GM04503 (cell line): ENCODE measurements around the gene PAN3.

Source experiments
- DNase-seq: peaks from one replicate; pipeline ENCODE4 v3.0.0-alpha.2; 2012; ENCODE audit warnings: low read depth

Gene PAN3

DNA sequence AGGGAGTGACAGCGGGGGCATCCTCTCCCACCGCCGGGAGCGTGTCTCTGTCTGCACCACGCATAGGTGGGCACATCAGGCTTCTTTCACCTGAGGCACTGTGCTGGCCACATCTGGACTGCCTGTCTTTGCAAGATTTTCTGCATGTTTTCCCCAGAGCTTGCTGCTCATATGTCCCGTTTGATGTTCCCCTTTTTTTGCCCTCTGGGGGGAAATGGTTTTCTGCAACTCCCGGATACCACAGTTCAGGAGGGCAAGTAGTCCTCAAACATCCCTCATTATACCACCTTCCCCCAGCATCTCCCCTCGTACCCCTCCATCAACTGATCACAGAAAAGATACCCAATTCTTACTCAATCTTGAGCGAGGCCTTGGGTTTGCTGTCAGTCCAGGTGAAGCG, 168.0 kb downstream of the PAN3 start:
- DNase-seq = no peak

DNA sequence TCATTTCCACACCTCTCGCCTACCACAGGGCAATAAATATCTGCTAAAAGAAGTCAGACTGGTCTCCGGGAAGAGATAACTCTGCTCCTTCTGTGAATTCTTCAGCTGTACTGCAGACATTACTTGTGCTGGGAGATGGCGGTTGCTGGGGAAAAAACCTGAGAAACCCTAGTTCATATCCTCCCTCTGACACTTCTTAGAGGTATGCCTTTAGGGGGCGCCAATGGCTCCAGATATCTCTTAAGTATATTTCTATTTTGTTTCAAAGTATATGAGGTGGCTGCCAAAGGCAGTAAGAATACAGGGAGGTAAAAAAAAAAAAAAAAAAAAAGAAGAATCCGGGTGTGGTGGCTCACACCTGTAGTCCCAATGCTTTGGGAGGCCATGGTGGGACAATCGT, 175.2 kb downstream of the PAN3 start:
- DNase-seq = no peak

DNA sequence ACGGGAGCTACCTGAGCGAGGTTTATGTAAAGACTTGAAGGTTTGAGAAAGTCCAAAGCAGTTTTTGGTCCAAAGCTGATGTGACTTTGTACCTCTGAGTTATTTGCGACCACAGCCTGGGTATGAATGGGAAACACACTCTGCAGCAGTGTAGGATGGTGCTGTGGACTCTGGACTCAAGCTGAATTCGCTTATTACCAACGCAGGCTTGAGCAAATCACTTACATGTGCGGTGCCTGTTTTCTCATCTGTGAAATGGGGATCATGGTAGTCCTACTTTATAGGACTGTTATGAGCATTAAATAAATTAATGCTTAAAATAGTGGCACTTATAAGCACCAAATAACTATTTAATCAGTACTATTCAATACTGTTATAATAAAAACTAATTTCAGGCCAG, 176.5 kb downstream of the PAN3 start:
- DNase-seq = no peak

DNA sequence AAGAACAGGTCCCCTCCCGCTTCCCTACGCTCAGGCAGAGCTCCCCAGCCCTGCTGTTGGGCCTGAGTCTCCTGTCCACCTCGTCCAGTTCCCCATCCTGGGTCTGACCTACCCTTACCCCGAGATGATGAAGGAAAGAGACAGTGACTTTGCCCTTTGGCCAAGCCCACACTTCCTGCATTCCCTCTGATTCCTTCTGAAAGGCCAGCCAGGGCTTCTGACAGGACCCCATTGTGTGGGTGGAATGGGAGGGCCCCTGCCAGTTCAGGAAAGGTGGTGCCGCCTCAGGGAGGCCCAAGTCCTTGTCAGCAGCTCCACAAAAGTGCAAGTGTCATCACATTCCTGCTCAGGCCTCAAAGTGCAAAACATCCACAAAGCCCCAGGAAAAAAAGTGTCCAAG, 177.8 kb downstream of the PAN3 start:
- no peak for DNase-seq

DNA sequence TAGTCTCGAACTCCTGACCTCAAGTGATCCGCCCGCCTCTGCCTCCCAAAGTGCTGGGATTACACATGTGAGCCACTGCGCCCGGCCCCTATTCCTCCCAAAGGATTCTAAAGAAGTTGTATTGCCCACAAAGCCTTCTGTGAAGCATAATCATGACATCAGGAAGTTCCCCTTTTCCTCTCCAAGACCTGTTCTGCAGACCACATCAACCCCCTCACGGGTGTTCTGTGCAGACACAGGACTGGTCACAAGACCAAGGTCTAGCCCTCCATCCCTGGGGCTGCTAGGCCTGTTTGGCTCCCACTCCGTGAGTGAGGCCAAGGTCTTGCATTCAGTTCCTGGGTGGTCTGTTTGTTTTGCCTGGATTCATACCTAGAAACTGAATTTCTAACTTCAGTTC, 178.5 kb downstream of the PAN3 start:
- DNase-seq = no peak

DNA sequence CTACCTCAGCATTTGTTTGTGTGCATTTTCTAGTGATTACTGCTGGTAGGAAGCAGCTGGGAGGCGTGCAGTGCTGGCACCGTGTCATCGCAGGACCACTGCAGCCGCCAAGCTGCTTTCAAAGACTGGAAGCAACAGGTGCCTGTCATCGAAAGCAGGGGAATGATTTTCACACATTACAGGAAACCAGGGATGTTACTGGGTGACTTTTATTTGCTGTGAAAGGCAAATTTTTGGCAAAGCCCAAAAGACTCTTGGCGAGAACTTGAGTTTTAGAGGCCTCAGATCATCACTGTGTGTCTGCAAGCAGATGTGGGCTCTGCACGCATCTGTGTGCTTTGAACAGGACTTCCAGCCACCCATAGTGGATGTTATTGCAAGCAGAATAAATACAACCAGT, 180.2 kb downstream of the PAN3 start:
- no peak for DNase-seq

DNA sequence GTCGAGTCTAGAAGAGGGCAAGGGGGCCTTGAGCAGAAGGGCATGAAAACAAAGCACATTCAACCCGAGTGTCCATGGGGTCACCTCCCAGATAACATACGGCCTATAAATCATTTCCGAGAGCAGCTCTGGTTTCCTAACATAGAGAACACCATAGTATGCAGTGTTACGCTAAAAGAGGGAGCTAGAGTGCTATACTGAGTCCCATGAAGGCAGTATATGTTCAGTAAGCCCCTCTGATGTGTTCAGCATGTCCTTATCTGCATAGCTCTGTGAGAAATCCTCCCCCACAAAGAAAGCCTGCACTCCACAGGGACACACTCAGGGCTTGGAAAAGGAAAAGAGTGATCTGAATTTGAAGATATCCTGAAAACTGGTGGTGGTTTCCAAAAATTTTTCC, 181.2 kb downstream of the PAN3 start:
- no peak for DNase-seq

DNA sequence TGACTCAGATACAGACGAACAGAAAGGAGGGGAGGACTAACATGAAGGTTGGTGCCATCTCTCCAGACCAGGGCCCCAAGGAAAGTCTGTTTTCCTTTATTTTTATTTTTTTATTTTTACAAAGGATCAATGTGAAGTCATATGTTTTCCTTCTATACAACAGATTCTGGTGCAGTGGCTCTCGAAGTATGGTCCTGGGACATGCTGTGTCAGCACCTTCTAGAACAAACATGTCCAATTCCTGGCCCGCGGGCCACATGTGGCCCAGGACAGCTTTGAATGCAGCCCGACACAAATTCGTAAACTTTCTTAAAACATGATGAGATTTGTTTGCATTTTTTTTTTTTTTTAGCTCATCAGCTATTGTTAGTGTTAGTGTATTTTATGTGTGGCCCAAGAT, 181.9 kb downstream of the PAN3 start:
- no peak for DNase-seq

DNA sequence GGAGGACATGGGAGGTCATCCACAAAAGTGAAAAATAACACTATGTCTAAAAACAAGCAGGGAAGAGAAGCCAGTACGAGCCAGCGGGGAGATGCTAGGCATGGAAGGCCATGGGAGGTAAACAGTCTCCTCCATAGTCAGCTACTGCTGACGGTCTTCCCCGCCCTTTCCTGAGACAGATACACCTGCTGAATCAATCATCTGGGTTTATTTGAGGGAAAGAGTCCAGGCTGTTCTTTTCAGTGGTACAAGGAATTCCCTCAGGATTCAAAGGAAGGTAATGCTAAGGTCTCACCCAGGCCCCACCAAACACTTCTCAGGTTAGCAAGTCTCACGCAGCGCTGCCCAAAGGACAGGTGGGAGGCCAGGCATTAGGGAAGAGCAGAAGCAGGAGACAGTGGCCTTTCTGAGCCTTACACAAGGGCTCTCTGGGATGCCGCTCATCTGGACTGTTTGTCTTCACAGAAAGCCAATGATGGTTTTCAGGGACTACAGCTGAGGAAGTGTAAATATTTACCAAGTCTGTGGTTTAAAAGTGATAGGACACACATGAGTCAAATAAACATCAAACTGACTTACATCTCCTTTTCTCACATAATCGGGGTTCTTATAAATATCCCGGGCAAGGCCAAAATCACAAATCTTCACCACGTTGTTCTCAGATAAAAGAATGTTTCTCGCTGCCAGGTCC, 182.7 kb downstream of the PAN3 start:
- no peak for DNase-seq

DNA sequence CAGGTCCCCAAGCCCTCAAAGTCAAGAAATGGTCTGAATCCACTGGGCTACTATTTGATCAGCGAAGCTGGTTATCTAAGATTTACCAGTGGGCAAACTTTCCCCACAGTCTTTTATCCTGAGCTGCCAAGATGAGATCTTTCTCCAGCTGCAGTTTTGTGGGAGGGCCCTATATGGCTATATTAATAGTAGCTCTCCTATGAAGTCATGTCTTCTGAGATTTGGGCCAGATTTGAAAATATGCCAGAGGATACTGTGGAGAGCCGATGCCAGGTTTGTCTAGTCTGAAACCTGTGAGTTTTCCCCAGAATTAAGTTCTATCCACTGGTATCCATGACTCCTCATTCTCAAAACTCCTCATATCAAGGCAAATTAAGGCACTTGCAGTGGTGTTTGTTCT, 183.4 kb downstream of the PAN3 start:
- no peak for DNase-seq

DNA sequence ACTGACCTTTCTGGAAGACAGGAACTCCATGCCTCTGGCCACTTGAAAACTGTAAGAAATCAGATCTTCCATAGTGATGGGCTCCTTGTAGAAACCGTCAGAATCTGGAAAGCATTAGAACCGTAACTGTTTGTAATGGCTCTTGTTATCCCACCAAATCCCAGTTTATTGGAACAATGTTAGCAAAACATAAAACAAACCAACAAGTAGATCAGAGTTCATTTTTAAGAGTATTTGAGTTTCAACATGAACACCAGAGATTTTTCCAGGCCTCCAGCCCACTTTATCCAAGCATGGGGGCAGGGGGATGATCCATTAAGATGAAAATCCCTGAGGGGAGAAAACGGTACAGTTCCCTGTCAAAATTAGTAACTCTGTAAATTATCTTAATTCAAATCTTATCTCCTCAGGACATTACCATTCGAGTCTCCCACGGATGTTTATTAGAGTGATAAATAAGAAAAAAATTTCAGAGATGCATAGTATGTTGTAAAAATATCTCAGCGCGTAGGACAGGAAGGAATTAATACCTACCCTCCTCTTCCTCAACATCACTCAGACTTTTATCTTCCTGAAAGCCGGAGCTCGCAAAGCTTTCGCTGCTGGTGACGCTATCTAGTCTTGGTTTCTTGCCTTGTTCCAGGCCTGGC, 184.0 kb downstream of the PAN3 start:
- no peak for DNase-seq

DNA sequence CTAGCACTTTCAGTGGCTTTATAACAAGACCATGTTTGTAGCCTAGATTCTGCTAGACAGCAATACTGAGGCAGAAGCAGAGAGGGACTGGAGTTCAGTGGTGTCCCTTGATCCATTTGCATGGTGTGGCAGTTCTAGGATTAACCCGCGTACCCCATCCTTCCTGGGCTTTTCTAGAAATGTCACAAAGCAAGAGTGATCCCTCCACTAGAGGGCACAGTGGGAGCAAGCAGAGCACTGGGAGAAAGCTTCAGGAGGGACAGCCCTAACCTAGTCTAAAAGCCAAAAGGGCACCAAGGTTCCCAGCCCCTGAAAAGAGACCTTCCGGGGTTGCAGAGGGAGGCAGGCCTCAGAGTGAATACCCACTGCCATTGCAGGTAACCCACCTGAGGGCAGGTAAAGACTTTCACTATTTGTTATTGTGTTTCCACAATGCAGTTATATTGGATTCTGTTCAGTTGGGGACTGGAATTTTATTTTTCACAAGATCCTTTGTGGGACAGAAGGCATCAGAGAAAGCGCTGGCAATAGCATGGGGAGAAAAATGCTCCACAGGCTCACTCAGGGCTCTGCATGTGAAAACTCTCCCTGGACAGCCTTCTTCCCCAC, 185.9 kb downstream of the PAN3 start:
- DNase-seq = no peak

DNA sequence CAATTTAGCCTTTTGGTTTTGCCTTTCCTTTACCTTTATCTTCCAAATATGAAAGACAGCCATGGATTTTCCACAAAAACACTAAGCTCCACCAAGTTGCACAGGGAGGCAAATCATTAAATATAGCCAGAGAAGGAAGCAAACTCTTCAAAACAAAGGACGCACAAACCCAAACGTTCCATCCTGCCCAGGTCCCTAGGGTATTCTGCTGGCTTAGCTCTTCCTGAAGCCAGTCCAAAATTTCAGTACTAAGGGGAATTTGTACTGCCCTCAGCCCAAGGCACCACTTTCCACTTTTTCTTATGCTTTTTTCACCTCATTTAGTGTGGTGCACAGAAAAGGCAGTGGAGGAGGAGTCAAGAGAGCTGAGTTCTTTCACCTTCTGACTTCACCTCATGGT, 186.7 kb downstream of the PAN3 start:
- no peak for DNase-seq

DNA sequence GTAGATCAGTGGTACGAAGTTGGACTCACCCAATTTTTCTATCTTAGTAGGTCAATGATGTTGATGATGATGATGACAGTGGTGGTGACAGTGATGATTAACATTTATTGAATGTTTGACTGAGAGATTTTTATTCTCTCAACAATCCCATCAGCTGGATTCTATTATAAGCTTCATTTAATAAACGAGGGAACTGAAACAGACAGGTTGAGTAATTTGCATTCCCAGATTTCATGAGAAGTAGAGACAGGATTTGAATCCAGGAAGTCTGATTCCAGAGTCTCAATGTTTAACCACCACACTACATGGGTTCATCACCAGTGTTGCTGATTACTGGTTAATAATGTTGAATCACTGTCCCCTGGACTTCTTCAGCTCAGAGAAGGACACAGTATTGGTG, 187.7 kb downstream of the PAN3 start:
- DNase-seq = no peak

DNA sequence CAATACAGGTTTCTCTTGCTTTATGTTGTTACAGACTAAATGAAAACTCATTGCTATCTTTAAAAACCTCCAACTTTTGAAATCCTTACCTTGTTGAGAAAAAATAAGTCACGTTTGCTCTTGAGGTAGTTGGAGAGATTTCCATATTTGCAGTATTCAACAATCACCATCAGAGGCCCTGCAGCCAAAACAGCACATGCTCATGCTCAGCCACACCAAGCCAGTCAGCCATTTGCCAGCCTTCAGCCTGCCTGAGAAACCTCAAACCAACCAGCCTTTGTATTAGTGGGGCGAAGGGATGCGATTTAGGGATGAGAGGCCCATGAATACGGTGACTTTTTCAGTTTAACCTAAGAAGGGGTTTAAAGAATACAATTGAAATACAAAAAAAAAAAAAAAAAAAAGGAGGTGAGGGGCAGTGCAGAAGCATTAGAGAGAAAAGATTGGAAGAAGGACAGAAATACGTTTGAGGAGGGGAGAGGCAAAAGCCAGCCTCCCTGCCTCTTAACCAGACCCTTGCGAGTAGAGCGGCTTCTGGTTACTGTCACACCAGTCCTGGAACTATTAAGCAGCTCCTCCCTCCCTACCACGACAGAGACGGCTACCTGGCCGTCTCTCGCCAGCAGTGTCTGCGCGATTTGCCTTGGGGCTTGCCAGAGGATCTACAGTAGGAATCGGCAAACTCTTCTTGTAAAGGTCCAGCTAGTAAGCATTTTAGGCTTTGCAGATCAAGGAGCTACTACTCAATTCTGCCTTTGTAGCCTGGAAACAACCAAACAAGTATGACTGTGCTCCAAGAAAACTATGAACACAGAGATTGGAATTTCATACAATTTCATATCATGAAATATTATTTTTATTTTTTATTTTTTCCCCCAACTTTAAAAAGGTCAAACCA, 189.3 kb downstream of the PAN3 start:
- DNase-seq = no peak

DNA sequence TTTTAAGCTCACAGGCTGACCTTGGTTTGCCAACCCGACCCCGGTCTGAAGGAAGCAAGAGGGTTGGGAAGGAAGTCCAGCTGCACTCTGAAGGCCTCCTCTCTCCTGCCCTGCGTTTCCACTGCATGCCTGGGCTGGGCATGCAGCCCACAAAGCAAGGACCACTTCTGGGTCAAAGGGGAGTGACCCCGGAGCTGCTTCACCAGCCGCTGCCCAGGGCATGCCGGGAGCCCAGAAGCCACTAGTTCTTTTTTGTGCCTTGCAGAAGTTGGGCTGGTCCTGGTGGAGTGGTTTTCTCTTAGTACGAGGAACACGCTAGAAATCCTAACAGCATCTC, 189.9 kb downstream of the PAN3 start:
- no peak for DNase-seq

DNA sequence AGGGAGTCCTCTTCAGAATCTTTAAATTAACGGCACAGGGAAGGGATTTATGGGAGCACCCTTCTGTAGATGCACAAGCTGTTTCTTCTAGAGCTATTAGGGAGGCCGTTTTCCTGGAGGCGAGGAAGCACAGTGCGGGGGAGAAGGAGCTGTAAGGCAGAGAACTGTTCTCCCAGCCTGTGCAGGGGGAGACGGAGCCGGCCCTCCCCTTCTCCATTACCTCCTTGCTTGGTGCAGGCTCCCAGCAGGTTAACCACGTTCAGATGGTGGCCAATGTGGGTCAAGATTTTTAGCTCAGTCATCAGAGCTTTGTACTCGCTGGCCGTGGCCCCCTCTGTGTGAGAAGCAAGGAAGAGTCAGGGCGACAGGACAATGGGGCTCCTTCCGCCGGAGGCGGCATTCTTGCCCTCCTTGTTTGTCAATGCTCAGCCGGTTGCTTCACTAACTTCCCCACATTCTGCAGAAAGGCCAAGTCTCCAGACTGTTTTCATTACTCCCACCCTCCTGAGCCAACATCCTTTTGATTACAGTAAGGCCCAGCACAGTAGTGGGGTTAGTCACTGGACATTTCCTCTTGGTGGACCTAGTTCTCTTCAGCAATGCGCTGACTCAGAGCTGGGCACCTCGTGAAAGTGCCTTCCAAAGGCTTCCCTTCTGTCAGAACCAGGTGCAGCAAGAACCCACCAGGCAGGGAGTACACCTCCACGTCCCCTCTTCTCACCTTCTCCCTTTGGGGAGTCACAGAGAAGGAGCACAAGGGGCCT, 191.2 kb downstream of the PAN3 start:
- peak; percentile 93 for DNase-seq

DNA sequence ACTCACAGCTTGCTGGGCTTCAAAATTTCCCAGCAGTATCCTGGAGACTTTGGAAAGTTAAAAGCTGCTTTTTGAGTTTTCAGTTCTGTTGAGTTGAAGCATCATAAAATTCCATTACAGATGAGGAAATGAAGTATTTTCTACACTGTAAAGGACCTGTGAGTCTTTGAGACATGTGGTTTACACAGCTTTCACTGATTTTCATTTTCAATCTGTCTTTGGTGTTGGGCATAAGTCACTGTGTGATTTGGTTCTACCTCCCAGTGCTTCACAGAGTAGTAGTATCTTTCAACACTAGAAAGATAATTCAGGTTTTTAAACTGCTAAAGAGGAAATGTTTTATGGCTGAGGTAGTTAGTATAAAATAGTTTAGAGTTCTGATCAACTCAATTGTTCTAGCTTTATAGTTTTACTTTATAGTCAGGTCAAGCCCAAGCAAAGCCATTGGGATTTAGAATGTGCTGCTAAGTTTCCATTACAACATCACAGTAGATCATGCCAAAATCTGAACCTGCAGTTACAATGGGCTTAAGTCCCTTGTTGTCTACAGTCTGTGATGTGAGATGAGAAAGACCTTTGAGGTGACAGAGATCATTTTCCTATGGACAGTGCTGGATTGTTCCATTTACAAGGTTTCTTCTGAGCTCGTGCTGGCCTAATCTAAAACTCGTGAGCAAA, 195.0 kb downstream of the PAN3 start:
- DNase-seq = no peak

DNA sequence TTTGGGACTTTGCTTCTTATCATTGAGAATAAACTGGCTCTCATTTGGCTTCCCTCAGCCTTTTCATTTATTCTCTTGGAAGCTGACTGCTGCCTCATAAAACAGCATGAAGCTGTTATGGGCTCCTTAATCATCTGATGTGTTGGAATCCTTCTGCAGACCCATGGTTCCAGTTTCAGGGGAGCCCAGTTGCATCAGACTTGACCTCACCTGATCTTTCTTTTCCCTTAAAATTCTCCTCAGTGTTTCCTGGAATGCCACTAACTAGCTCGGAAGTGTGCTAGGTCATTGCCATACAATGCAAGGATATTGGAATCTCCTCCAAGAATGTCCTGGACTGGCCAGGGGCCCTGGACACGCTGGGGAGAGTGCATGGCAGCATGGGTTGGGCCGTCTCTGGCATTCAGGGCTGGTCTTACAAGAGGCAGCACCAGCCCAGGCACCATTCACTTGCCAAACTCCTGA, 197.9 kb downstream of the PAN3 start:
- DNase-seq = no peak

DNA sequence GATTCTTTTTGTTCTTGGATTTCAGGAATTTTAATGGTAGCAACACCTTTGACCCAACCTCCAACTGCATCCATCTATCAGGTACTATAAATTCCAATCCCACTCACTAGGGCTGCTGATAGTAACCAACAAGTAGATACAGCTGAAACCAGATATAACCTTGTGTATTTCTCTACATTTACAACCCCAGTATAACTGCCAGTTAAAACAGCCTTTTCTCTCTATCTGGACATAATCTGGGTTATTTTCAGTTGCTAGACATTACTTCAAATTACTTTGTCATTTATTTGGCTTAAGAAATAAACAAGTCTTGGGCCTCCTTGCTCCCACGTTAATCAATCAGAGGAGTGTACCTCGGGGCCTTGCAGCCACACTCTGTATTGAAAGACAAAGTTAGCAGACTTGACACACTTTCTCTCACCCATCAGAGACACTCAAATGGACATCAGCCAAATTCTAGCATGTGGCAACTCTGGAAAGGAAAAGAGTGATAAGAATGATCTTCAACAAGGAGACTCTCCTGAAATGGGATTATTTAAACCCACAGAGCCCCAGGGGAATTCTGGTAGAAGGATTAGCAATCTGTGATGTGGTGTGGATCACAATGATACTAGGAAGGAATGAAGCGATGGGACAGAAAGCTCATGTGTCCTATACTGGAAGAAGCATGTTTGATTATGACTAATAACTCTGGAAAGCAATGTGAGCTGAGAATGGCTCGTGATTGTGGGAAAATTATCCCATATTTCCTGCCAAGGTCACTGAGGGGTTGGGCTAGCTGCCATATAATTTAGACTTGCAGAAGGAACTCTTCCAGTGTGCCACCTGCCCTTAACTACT, 199.0 kb downstream of the PAN3 start:
- no peak for DNase-seq
